Prostate gland (tissue), 2 donors: Measurements from ENCODE around the gene ANAPC1.
"Not testable (repeated sequence)": the region's sequence is repeated elsewhere in the genome, so short reads cannot be mapped to it uniquely, and the experiment has no call there.

Experiments
- CTCF ChIP-seq, 4 experiments: fragments of 200-600 bp in 2 of 4; fragments of 450-650 bp in 2 of 4; sonication (generic) in 2 of 4; IDR thresholded peaks; 1 replicate in 3 of 4; 2 replicates in 1 of 4; pipeline ENCODE4 v1.5.1; 2016 to 2019; ENCODE audit warnings: antibody characterized with exemption in 4 of 4, mild to moderate bottlenecking in 2 of 4, moderate library complexity in 2 of 4
- POLR2A ChIP-seq: fragments of 450-650 bp; IDR thresholded peaks from one replicate; pipeline ENCODE4 v1.6.1; 2016; ENCODE audit warnings: antibody characterized with exemption, mild to moderate bottlenecking
- POLR2AphosphoS5 ChIP-seq: sonication (generic); formaldehyde crosslinking; IDR thresholded peaks from one replicate; pipeline ENCODE4 v1.6.1; 2017; ENCODE audit warnings: antibody characterized with exemption

DNA sequence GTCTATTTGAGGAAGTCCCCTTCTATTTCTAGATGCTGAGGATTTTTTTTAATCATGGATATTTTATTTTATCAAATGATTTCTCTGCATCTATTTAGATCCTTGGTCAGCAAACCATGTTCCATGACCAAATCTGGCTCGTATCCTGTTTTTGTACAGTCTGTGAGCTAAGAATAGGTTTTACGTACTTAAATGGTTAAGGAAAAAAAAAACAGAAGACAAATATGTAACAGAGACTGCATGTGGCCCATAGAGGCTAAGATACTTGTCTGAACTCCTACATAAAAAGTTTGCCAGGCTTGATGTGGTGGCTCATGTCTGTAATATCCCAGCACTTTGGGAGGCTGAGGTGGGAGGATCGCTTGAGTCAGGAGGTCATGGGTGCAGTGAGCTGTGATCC, 31.4 kb downstream of the ANAPC1 start:
- not testable (repeated sequence) for TF ChIP-seq POLR2A; CTCF (IDR thresholded peaks at IDR 0.05); POLR2AphosphoS5
